ENCODE measurements around the gene ATP2A3. TPM values are rescaled to one million over a fixed set of nuclear protein-coding genes. Genes with fewer than 3 reads are reported as not detected.

ATP2A3 gene
- total RNA-seq, 1 donor from 2014 or later, result 1.5 TPM

GRCh38 chr17:3935140-3935542, 29.1 kb downstream of the ATP2A3 start:
- Histone ChIP-seq H3K27ac (ENCODE audit: low read depth, low read length) (no peak overlapping the region), H3K4me1 (ENCODE audit: insufficient read depth, low read length) (peaks cover 9% of the 10 kb centered on the region), H2AFZ (ENCODE audit: low read depth, low read length) (peak overlapping the region; percentile 45), H3K4me3 (ENCODE audit: insufficient read depth, low read depth, low read length) (no peak overlapping the region), H4K20me1 (ENCODE audit: insufficient read depth, low read length) (no peaks in the 10 kb centered on the region), H3K79me2 (ENCODE audit: insufficient read depth, low read length) (no peaks in the 10 kb centered on the region), H3K27me3 (ENCODE audit: insufficient read depth, low read length) (no peaks in the 10 kb centered on the region), H3K36me3 (ENCODE audit: insufficient read depth, low read length) (no peaks in the 10 kb centered on the region), H3K9ac (ENCODE audit: low read length) (no peak overlapping the region), H3K9me3 (ENCODE audit: insufficient read depth, low read depth, low read length) (no peaks in the 10 kb centered on the region), H3K4me2 (ENCODE audit: low read length) (peak overlapping the region; percentile 25)
- DNase-seq (ENCODE audit: low read depth), result peak; percentile 63
- Mint-ChIP-seq H3K27ac (ENCODE audit: unreplicated experiment) (peak overlapping the region; percentile 41), H3K9me3 (ENCODE audit: unreplicated experiment) (peaks cover 3% of the 10 kb centered on the region), H3K27me3 (ENCODE audit: low read depth, unreplicated experiment) (peaks cover 10% of the 10 kb centered on the region), H3K4me1 (ENCODE audit: low read depth, unreplicated experiment) (peaks cover 7% of the 10 kb centered on the region), H3K36me3 (ENCODE audit: low read depth, unreplicated experiment) (peaks cover 2% of the 10 kb centered on the region), H3K4me3 (ENCODE audit: unreplicated experiment) (no peak overlapping the region)
- FAIRE-seq, result no peak
- no peak for TF ChIP-seq EZH2 (IDR thresholded peaks at IDR 0.05; ENCODE audit: insufficient read depth, low read length)
- TF ChIP-seq, protein P1, sequence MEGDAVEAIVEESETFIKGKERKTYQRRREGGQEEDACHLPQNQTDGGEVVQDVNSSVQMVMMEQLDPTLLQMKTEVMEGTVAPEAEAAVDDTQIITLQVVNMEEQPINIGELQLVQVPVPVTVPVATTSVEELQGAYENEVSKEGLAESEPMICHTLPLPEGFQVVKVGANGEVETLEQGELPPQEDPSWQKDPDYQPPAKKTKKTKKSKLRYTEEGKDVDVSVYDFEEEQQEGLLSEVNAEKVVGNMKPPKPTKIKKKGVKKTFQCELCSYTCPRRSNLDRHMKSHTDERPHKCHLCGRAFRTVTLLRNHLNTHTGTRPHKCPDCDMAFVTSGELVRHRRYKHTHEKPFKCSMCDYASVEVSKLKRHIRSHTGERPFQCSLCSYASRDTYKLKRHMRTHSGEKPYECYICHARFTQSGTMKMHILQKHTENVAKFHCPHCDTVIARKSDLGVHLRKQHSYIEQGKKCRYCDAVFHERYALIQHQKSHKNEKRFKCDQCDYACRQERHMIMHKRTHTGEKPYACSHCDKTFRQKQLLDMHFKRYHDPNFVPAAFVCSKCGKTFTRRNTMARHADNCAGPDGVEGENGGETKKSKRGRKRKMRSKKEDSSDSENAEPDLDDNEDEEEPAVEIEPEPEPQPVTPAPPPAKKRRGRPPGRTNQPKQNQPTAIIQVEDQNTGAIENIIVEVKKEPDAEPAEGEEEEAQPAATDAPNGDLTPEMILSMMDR (IDR thresholded peaks at IDR 0.05; ENCODE audit: insufficient read depth, low read depth, low read length), result peak; percentile 61

GRCh38 chr17:3929764-3930163, 34.5 kb downstream of the ATP2A3 start:
- no peak overlapping the region for H3K4me2 ChIP-seq (ENCODE audit: low read length)
- peaks cover 2% of the 10 kb centered on the region for H3K4me1 ChIP-seq (ENCODE audit: insufficient read depth, low read length)
- Mint-ChIP-seq H3K4me1 (ENCODE audit: low read depth, unreplicated experiment) (peaks cover 10% of the 10 kb centered on the region), H3K27ac (ENCODE audit: unreplicated experiment) (no peak overlapping the region), H3K27me3 (ENCODE audit: low read depth, unreplicated experiment) (peaks cover 13% of the 10 kb centered on the region), H3K9me3 (ENCODE audit: unreplicated experiment) (no peaks in the 10 kb centered on the region), H3K4me3 (ENCODE audit: unreplicated experiment) (no peak overlapping the region), H3K36me3 (ENCODE audit: low read depth, unreplicated experiment) (no peaks in the 10 kb centered on the region)
- no peak for DNase-seq (ENCODE audit: low read depth)
- H2AFZ ChIP-seq (ENCODE audit: low read depth, low read length), result no peak overlapping the region
- no peaks in the 10 kb centered on the region for H3K79me2 ChIP-seq (ENCODE audit: insufficient read depth, low read length)
- no peak overlapping the region for H3K9ac ChIP-seq (ENCODE audit: low read length)
- H3K27ac ChIP-seq (ENCODE audit: low read depth, low read length), result no peak overlapping the region
- TF ChIP-seq, protein P1 (IDR thresholded peaks at IDR 0.05; ENCODE audit: insufficient read depth, low read depth, low read length), result no peak
- no peak overlapping the region for H3K4me3 ChIP-seq (ENCODE audit: insufficient read depth, low read depth, low read length)
- H4K20me1 ChIP-seq (ENCODE audit: insufficient read depth, low read length), result no peaks in the 10 kb centered on the region
- no peaks in the 10 kb centered on the region for H3K9me3 ChIP-seq (ENCODE audit: insufficient read depth, low read depth, low read length)
- no peaks in the 10 kb centered on the region for H3K36me3 ChIP-seq (ENCODE audit: insufficient read depth, low read length)
- FAIRE-seq, result no peak
- no peaks in the 10 kb centered on the region for H3K27me3 ChIP-seq (ENCODE audit: insufficient read depth, low read length)

- Histone ChIP-seq H4K20me1 (ENCODE audit: insufficient read depth, low read length) (no peaks in the 10 kb centered on the region), H3K27ac (ENCODE audit: low read depth, low read length) (no peak overlapping the region), H3K4me3 (ENCODE audit: insufficient read depth, low read depth, low read length) (no peak overlapping the region), H3K79me2 (ENCODE audit: insufficient read depth, low read length) (no peaks in the 10 kb centered on the region), H3K4me2 (ENCODE audit: low read length) (no peak overlapping the region), H3K27me3 (ENCODE audit: insufficient read depth, low read length) (peaks cover 3% of the 10 kb centered on the region), H3K4me1 (ENCODE audit: insufficient read depth, low read length) (peaks cover 2% of the 10 kb centered on the region), H3K9ac (ENCODE audit: low read length) (no peak overlapping the region), H3K9me3 (ENCODE audit: insufficient read depth, low read depth, low read length) (no peaks in the 10 kb centered on the region), H3K36me3 (ENCODE audit: insufficient read depth, low read length) (no peaks in the 10 kb centered on the region), H2AFZ (ENCODE audit: low read depth, low read length) (no peak overlapping the region)
- H3K27me3 Mint-ChIP-seq (ENCODE audit: low read depth, unreplicated experiment), result peaks cover 15% of the 10 kb centered on the region
- DNase-seq (ENCODE audit: low read depth) (no peak), FAIRE-seq (no peak)
- no peak overlapping the region for H3K4me3 Mint-ChIP-seq (ENCODE audit: unreplicated experiment)
- peaks cover 10% of the 10 kb centered on the region for H3K4me1 Mint-ChIP-seq (ENCODE audit: low read depth, unreplicated experiment)
- no peaks in the 10 kb centered on the region for H3K9me3 Mint-ChIP-seq (ENCODE audit: unreplicated experiment)
- H3K27ac Mint-ChIP-seq (ENCODE audit: unreplicated experiment), result no peak overlapping the region
- no peaks in the 10 kb centered on the region for H3K36me3 Mint-ChIP-seq (ENCODE audit: low read depth, unreplicated experiment)
- no peak for TF ChIP-seq EZH2 (IDR thresholded peaks at IDR 0.05; ENCODE audit: insufficient read depth, low read length)
- TF ChIP-seq, protein P1 (IDR thresholded peaks at IDR 0.05; ENCODE audit: insufficient read depth, low read depth, low read length), result no peak
Observed at GRCh38 chr17:3929181-3929580, 35.1 kb downstream of the ATP2A3 start.

Measured in astrocyte (in vitro differentiated cells and primary cell).